ENCODE data around the gene TBC1D1. TPM values are rescaled to one million over a fixed set of nuclear protein-coding genes. Genes with fewer than 3 reads are reported as not detected.

TBC1D1 gene
- total RNA-seq, 1 donor from 2014 or later, result 54.5 TPM

DNA sequence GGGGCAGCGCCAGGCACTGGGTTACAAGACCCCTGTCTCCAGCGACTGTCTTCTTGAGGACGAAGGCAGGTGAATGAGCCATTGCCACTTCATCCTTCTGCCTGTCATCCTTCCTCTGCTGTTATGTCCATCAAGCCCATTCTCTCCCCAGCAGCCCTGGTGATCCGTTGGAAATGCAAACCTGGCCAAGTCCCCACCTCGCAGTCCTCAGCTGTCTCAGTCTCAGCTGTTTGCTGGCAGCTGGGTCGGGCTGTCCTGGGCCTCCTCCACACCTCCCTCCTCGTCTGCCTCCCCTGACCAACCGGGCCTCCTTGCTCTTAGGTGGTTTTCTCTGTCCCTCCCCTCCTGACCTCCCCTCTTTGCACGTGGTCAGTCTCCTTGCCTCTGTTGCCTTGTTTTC lies 107.3 kb downstream of the TBC1D1 start:
- DNase-seq (ENCODE audit: low read depth) (no peak), FAIRE-seq (no peak)
- TF ChIP-seq CTCF (IDR thresholded peaks at IDR 0.05; ENCODE audit: insufficient read depth, low read depth, low read length) (no peak), EZH2 (IDR thresholded peaks at IDR 0.05; ENCODE audit: insufficient read depth, low read length) (no peak)
- Histone ChIP-seq H3K9ac (ENCODE audit: low read length) (no peak overlapping the region), H3K36me3 (ENCODE audit: insufficient read depth, low read length) (no peaks in the 10 kb centered on the region), H3K27ac (ENCODE audit: low read depth, low read length) (no peak overlapping the region), H3K79me2 (ENCODE audit: insufficient read depth, low read length) (peaks cover 68% of the 10 kb centered on the region), H3K4me3 (ENCODE audit: insufficient read depth, low read depth, low read length) (no peak overlapping the region), H3K4me1 (ENCODE audit: insufficient read depth, low read length) (no peaks in the 10 kb centered on the region), H3K4me2 (ENCODE audit: low read length) (no peak overlapping the region), H2AFZ (ENCODE audit: low read depth, low read length) (no peak overlapping the region), H4K20me1 (ENCODE audit: insufficient read depth, low read length) (peaks cover 50% of the 10 kb centered on the region), H3K9me3 (ENCODE audit: insufficient read depth, low read depth, low read length) (no peaks in the 10 kb centered on the region), H3K27me3 (ENCODE audit: insufficient read depth, low read length) (no peaks in the 10 kb centered on the region)
- Mint-ChIP-seq H3K4me3 (ENCODE audit: unreplicated experiment) (no peak overlapping the region), H3K9me3 (ENCODE audit: unreplicated experiment) (no peaks in the 10 kb centered on the region), H3K27me3 (ENCODE audit: low read depth, unreplicated experiment) (peaks cover 2% of the 10 kb centered on the region), H3K36me3 (ENCODE audit: low read depth, unreplicated experiment) (peaks cover 3% of the 10 kb centered on the region), H3K27ac (ENCODE audit: unreplicated experiment) (no peak overlapping the region), H3K4me1 (ENCODE audit: low read depth, unreplicated experiment) (peaks cover 14% of the 10 kb centered on the region)

GRCh38 chr4:37999000-37999716 lies 108.3 kb downstream of the TBC1D1 start:
- peaks cover 2% of the 10 kb centered on the region for H3K27me3 Mint-ChIP-seq (ENCODE audit: low read depth, unreplicated experiment)
- Histone ChIP-seq H3K9ac (ENCODE audit: low read length) (no peak overlapping the region), H3K27me3 (ENCODE audit: insufficient read depth, low read length) (no peaks in the 10 kb centered on the region), H3K79me2 (ENCODE audit: insufficient read depth, low read length) (peaks cover 68% of the 10 kb centered on the region), H3K9me3 (ENCODE audit: insufficient read depth, low read depth, low read length) (no peaks in the 10 kb centered on the region), H3K4me2 (ENCODE audit: low read length) (no peak overlapping the region), H3K36me3 (ENCODE audit: insufficient read depth, low read length) (no peaks in the 10 kb centered on the region), H3K4me1 (ENCODE audit: insufficient read depth, low read length) (peaks cover 4% of the 10 kb centered on the region), H2AFZ (ENCODE audit: low read depth, low read length) (no peak overlapping the region), H3K4me3 (ENCODE audit: insufficient read depth, low read depth, low read length) (no peak overlapping the region), H4K20me1 (ENCODE audit: insufficient read depth, low read length) (peaks cover 59% of the 10 kb centered on the region), H3K27ac (ENCODE audit: low read depth, low read length) (no peak overlapping the region)
- DNase-seq (ENCODE audit: low read depth) (no peak), FAIRE-seq (no peak)
- H3K36me3 Mint-ChIP-seq (ENCODE audit: low read depth, unreplicated experiment), result peaks cover 3% of the 10 kb centered on the region
- H3K9me3 Mint-ChIP-seq (ENCODE audit: unreplicated experiment), result no peaks in the 10 kb centered on the region
- H3K4me1 Mint-ChIP-seq (ENCODE audit: low read depth, unreplicated experiment), result peaks cover 20% of the 10 kb centered on the region
- no peak for TF ChIP-seq EZH2 (IDR thresholded peaks at IDR 0.05; ENCODE audit: insufficient read depth, low read length)
- TF ChIP-seq CTCF (IDR thresholded peaks at IDR 0.05; ENCODE audit: insufficient read depth, low read depth, low read length), result no peak
- H3K27ac Mint-ChIP-seq (ENCODE audit: unreplicated experiment), result no peak overlapping the region
- H3K4me3 Mint-ChIP-seq (ENCODE audit: unreplicated experiment), result no peak overlapping the region

DNA sequence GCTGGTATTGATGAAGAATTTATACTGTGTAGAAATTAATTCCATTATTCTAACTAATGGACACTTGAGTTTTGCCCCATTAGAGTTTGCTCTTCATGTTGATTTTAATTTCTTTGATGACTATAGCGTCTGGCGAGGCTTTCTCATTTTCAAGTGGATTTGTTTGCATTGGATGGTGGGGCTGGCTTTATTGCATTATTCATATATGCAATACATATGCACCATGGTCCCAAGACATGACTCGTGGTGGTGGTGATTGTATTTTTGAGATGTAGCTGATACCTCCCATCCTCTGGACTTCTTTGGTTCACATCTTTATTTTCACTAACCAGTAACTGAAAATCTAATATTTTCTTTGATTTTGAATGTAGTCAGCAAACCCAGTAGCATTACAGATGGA lies 109.1 kb downstream of the TBC1D1 start:
- Histone ChIP-seq H3K9me3 (ENCODE audit: insufficient read depth, low read depth, low read length) (no peaks in the 10 kb centered on the region), H2AFZ (ENCODE audit: low read depth, low read length) (no peak overlapping the region), H3K4me3 (ENCODE audit: insufficient read depth, low read depth, low read length) (no peak overlapping the region), H3K79me2 (ENCODE audit: insufficient read depth, low read length) (peaks cover 67% of the 10 kb centered on the region), H3K36me3 (ENCODE audit: insufficient read depth, low read length) (no peaks in the 10 kb centered on the region), H3K4me1 (ENCODE audit: insufficient read depth, low read length) (peaks cover 11% of the 10 kb centered on the region), H3K27ac (ENCODE audit: low read depth, low read length) (no peak overlapping the region), H3K4me2 (ENCODE audit: low read length) (no peak overlapping the region), H4K20me1 (ENCODE audit: insufficient read depth, low read length) (peaks cover 59% of the 10 kb centered on the region), H3K27me3 (ENCODE audit: insufficient read depth, low read length) (no peaks in the 10 kb centered on the region), H3K9ac (ENCODE audit: low read length) (no peak overlapping the region)
- Mint-ChIP-seq H3K36me3 (ENCODE audit: low read depth, unreplicated experiment) (peaks cover 3% of the 10 kb centered on the region), H3K27ac (ENCODE audit: unreplicated experiment) (no peak overlapping the region), H3K9me3 (ENCODE audit: unreplicated experiment) (no peaks in the 10 kb centered on the region), H3K4me3 (ENCODE audit: unreplicated experiment) (no peak overlapping the region), H3K27me3 (ENCODE audit: low read depth, unreplicated experiment) (peaks cover 2% of the 10 kb centered on the region), H3K4me1 (ENCODE audit: low read depth, unreplicated experiment) (peaks cover 28% of the 10 kb centered on the region)
- FAIRE-seq (no peak), DNase-seq (ENCODE audit: low read depth) (no peak)
- TF ChIP-seq EZH2 (IDR thresholded peaks at IDR 0.05; ENCODE audit: insufficient read depth, low read length) (no peak), CTCF (IDR thresholded peaks at IDR 0.05; ENCODE audit: insufficient read depth, low read depth, low read length) (no peak)

Measured in astrocyte (in vitro differentiated cells and primary cell).